Stimulated activated CD8-positive, alpha-beta memory T cell treated with anti-CD3 and anti-CD28 coated beads, Interleukin-7, amount 100 ng/mL, for 48 hours (primary cell): ENCODE measurements around the gene SDC4.
A peak's percentile ranks its signal among the peaks of the same experiment; 100 is the strongest.

Experiments used
- DNase-seq, 2 donors: peaks; one replicate each; pipeline ENCODE4 v3.0.0-alpha.2; 2020; ENCODE audit warnings: low read depth in 1 of 2; ENCODE audit errors: extremely low read depth in 1 of 2

The SDC4 gene

DNA sequence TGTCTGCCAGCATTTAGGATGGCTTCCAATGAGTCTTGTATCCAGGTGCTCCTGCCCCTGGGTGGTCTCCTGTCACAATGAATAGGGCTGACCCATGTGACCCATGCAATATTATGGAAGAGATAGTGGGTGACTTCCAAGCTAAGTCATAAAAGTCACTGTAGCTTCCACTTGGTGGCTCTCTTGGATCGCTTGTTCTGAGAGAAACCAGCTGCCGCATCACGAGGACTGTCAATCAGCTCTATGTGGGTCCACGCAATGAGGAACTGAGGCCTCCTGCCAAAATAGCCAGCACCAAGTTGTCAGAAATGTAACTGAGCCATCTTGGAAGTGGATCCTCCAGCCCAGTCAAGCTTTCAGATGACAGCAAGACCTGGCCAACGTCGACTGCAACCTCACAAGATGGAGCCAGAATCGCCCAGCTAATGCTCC, 25.3 kb downstream of the SDC4 start:
- DNase-seq = no peak

- no peak for DNase-seq
Observed at GRCh38 chr20:45320948-45321595, 27.2 kb downstream of the SDC4 start.

DNA sequence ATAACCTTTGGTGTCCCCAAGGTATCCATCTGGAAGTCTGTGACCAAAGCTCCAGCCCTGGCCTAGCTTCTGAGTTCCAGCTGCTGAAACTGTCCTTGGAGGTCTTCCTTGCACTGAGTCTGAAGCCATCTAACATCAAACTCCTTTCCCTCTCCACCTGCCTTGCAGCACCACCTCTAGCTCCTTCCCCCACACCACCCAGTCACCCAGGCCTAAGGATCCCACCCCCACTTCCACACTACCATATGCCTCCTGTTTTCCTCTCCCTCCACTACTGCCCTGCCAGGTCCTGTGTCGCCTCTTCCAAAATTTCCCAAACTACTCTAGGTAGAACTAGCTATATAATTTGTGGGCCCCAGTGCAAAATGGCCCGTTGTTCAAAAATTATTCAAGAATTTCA, 29.3 kb downstream of the SDC4 start:
- no peak for DNase-seq

DNA sequence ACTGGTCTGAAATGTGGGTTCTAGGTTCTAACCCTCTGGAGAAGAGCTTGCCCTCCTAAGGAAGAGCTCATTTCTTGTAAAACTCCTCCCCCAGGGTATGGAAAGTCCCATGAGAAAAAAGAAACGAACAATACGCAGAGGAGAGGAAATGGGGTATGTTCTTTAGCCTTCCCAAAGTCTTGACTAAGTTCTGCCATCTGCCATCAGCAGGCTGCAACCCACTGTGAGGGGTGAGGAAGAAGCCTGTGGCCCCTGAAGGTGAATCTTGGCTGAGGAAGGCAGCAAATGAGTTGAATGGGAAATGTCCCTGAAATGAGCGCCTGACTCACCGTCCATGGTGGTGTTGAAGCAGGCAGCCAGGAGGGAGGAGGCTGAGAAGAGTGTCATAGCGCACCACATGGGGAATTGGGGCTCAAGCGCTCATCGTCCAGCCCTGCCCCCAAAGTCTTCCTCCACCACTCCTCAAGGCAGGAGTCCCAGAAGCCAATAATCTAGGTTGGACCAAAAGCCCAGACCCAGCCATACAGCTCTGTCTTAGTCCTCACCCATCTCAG, 29.8 kb downstream of the SDC4 start:
- no peak for DNase-seq

DNA sequence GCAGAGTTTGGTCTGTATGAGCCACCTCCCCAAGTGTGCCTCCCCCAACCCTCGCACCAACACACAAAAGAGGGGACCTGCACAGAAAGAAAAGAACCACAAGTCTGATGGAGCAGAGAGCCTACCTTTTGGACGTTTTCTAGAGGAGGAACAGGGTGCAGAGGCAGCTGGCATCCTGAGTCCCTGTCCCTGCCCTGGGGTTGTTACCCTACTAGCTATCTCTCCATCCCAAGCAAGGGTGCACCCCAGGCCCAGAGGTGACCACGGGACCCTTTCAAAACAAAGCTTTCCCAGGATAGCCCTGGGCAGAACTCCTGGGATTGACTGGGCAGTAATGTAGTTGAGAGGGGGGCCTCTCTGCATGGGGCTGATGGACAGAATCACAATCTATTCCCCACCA, 30.4 kb downstream of the SDC4 start:
- DNase-seq = no peak

DNA sequence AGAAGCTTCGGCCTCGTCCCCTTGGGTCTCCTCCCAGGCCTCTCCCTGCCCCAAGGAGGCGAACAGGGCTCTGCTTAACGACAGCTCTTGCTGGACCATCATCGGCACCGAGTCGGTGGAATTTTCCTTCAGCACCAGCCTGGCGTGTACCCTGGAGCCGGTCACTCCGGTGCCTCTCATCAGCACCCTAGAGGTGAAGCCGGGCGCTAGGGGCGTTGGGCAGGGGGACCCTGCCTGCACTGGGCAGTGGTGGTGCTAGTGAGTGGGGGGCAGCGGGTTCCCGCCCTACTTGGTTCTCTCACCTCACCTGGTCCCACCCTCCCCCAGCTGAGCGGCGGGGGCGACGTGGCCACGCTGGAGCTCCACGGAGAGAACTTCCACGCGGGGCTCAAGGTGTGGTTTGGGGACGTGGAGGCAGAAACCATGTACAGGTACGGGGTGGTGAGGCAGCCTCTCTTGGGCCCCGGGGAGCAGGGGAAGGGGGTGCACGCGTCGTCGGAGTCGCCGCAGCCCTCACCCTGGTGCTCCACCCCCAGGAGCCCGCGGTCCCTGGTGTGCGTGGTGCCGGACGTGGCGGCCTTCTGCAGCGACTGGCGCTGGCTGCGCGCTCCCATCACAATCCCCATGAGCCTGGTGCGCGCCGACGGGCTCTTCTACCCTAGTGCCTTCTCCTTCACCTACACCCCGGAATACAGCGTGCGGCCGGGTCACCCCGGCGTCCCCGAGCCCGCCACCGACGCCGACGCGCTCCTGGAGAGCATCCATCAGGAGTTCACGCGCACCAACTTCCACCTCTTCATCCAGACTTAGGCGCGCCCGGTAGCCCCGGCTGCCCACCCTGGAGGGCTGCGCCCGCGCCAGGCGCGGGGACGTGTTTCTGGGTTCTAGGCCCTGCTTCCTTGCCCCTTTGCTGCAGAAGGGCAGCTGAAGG, 31.8 kb downstream of the SDC4 start:
- DNase-seq = no peak

GRCh38 chr20:45315672-45316071, 32.6 kb downstream of the SDC4 start:
- DNase-seq = no peak

DNA sequence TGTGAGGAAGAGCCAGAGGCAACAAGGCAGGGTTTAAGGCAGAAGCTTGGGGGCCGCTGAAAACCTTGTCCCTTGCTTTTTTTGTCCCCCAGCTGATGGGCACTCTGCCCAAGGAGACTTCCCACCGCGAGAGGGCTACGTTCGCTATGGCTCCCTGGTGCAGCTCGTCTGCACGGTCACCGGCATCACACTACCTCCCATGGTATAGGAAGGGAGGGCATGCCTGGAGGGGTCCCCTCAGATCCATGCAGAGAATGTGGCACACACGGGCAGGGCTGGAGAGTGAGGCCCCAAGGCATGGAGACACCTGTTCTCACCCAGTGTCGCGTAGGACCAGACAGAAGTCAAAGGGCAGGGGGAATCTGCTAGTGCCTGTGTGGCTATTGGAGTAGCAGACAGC, 34.3 kb downstream of the SDC4 start:
- no peak for DNase-seq

DNA sequence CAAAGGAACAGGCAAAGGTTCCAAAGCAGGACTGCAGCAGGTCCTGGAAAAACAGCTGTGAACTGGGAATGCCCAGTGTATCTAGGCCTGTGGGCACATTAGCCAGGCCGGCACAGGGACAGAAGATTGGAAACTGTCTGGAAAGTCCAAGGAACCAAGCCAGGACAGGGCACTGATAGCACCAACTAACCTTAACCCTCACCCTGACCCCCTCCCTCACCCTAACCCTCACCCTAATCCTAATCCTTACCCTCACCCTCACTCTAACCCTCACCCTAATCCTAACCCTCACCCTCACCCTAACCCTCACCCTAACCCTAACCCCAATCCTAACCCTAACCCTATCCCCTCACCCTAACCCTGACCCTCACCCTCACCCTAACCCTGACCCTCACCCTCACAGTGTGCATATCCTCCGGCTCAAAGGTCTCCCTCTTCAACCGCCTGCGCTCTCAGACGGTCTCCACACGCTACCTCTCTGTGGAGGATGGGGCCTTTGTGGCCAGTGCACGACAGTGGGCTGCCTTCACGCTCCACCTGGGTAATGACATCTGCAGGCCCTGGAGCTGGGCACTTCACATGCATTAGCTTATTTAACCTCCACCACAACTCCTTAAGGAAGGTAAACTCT, 35.0 kb downstream of the SDC4 start:
- no peak for DNase-seq

- no peak for DNase-seq
Observed at GRCh38 chr20:45312241-45312640, 36.0 kb downstream of the SDC4 start.

- peak; percentile 51 to 57 for DNase-seq
Observed at GRCh38 chr20:45311589-45312211, 36.5 kb downstream of the SDC4 start.

GRCh38 chr20:45309075-45309474, 39.1 kb downstream of the SDC4 start:
- no peak for DNase-seq

- no peak for DNase-seq
Observed at GRCh38 chr20:45308117-45308778, 40.0 kb downstream of the SDC4 start, which contains the start of gene MATN4. TSS of gene MATN4 (minus strand) at chr20:45308299. CDS start at chr20:45305582, 2,717 bp downstream.

DNA sequence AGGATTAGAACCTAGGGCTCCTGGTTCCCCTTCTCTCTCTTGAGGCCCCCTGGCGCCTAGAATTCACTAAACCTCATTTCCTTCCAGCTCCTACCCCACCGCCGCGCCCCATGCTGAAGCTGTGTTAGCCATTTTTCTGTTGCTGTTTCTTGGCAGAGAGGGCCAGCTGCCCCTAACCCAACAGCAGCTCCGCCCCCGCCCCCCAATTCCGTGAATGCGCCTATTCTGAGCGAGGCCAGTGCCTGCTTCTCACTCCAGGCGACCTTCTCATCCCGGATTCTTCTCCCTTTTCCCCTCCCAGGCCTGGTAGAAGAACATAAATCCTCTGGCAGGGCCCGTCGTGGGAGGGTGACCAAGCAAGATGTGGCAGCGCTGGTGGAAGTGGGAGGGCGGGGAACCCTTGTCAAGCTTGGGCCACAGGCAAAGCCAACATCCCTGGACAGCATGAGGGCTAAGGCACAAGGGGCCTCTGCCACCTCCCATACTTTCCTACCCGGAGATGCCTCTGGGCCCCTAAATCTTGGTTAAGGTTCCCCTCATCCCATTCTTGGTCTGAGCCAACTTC, 41.1 kb downstream of the SDC4 start:
- no peak for DNase-seq

GRCh38 chr20:45306431-45306982, 41.7 kb downstream of the SDC4 start, which contains the start of gene RBPJL:
TSS of gene RBPJL (plus strand) at chr20:45306840. CDS start at chr20:45306923, 83 bp downstream.
- no peak for DNase-seq

- DNase-seq = no peak
Observed at GRCh38 chr20:45305262-45305661, 43.0 kb downstream of the SDC4 start.

DNA sequence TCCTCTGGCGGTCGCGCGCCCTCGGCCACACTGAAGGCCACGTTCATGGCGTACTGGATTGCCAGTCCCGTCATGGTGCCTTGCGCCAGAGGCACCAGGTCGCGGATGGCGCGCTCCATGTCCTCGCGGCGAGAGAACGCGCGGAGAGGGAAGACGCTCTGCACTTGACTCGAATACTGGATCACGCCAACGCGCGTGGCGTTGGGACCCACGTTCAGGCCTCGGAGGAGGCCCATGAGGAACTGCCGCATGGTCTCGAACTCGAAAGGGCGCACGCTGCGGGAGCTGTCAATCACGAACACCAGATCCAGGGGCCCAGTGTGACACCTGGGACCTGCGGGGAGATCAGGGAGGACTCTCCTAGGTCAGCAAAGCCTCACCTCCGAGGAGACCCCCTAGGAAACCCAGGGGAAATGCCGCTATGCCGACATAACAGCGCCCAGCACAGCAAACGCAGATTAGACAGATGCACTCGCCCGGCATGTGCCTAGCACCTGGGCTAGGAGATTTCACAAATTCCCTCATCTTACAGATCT, 43.7 kb downstream of the SDC4 start:
- no peak for DNase-seq

GRCh38 chr20:45303586-45304463, 44.4 kb downstream of the SDC4 start:
- peak in 1 of 2 donors; percentile 33 for DNase-seq
